Measurements from ENCODE around the gene C1orf226.

C1orf226 gene

GRCh38 chr1:162384116-162384515 lies 2.6 kb downstream of the C1orf226 start:
- in situ Hi-C loops (cut with MboI; ENCODE audit: low sequenced_read_pairs), result no loop called here

GRCh38 chr1:162384601-162385279 lies 3.2 kb downstream of the C1orf226 start:
- in situ Hi-C loops (cut with MboI; ENCODE audit: low sequenced_read_pairs), result no loop called here

GRCh38 chr1:162385280-162385623 lies 3.7 kb downstream of the C1orf226 start:
- in situ Hi-C loops (cut with MboI; ENCODE audit: low sequenced_read_pairs), result no loop called here

- in situ Hi-C loops (cut with MboI; ENCODE audit: low sequenced_read_pairs), result no loop called here
These were observed 4.2 kb downstream of the C1orf226 start for GRCh38 chr1:162385702-162386101.

GRCh38 chr1:162386292-162387225 lies 5.0 kb downstream of the C1orf226 start:
- in situ Hi-C loops (cut with MboI; ENCODE audit: low sequenced_read_pairs), result no loop called here

- in situ Hi-C loops (cut with MboI; ENCODE audit: low sequenced_read_pairs), result no loop called here
These were observed 5.9 kb downstream of the C1orf226 start for GRCh38 chr1:162387226-162388082.

- in situ Hi-C loops (cut with MboI; ENCODE audit: low sequenced_read_pairs), result no loop called here
These were observed 6.6 kb downstream of the C1orf226 start for GRCh38 chr1:162388083-162388594.

GRCh38 chr1:162388615-162389014 lies 7.1 kb downstream of the C1orf226 start:
- in situ Hi-C loops (cut with MboI; ENCODE audit: low sequenced_read_pairs), result no loop called here

- in situ Hi-C loops (cut with MboI; ENCODE audit: low sequenced_read_pairs), result no loop called here
These were observed 7.7 kb downstream of the C1orf226 start for GRCh38 chr1:162389021-162389818.

GRCh38 chr1:162389971-162390370 lies 8.4 kb downstream of the C1orf226 start:
- in situ Hi-C loops (cut with MboI; ENCODE audit: low sequenced_read_pairs), result no loop called here

- in situ Hi-C loops (cut with MboI; ENCODE audit: low sequenced_read_pairs), result no loop called here
These were observed 9.1 kb downstream of the C1orf226 start for GRCh38 chr1:162390396-162391185.

- in situ Hi-C loops (cut with MboI; ENCODE audit: low sequenced_read_pairs), result no loop called here
These were observed 10.4 kb downstream of the C1orf226 start for GRCh38 chr1:162391790-162392563.

GRCh38 chr1:162396201-162396906 lies 14.8 kb downstream of the C1orf226 start:
- in situ Hi-C loops (cut with MboI; ENCODE audit: low sequenced_read_pairs), result no loop called here

- in situ Hi-C loops (cut with MboI; ENCODE audit: low sequenced_read_pairs), result no loop called here
These were observed 15.5 kb downstream of the C1orf226 start for GRCh38 chr1:162397039-162397448.

- in situ Hi-C loops (cut with MboI; ENCODE audit: low sequenced_read_pairs), result no loop called here
These were observed 16.5 kb downstream of the C1orf226 start for GRCh38 chr1:162397943-162398560.

GRCh38 chr1:162398999-162399580 lies 17.6 kb downstream of the C1orf226 start:
- in situ Hi-C loops (cut with MboI; ENCODE audit: low sequenced_read_pairs), result no loop called here

GRCh38 chr1:162400790-162401355 lies 19.3 kb downstream of the C1orf226 start:
- in situ Hi-C loops (cut with MboI; ENCODE audit: low sequenced_read_pairs), result no loop called here

Measured in HL-60/S4 treated with retinoic acid at 250 ng/mL for 4 days and 3 days (cell line).